ENCODE results near the gene DCC.

DNA sequence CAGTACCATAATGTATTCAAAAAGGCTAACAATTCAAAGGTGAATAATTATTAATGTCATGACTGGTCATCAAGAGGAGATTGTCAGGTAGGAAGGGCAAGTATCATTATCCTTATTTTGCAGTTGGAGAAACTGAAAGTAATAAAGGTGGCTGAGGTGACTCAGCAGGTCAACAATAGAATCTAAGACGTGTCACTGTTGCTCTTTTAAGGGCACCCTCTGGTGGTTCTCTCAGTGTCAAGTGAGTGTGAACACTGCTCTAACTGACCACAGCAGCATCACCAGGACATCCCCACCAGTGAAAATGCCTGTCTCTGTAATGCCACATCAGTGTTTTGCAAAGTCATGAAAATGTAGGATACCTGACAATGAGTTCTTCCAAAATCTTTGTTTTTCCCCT is 69.7 kb downstream of the DCC start:
- no peak for TF ChIP-seq POLR2AphosphoS5 (IDR thresholded peaks at IDR 0.05; ENCODE audit: low read depth, low read length)
- TF ChIP-seq POLR2A (IDR thresholded peaks at IDR 0.05; ENCODE audit: borderline replicate concordance, extremely low read depth, insufficient read depth, insufficient read length): no peak
- TF ChIP-seq, protein P1, sequence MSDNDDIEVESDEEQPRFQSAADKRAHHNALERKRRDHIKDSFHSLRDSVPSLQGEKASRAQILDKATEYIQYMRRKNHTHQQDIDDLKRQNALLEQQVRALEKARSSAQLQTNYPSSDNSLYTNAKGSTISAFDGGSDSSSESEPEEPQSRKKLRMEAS (IDR thresholded peaks at IDR 0.05): no peak
- TF ChIP-seq, protein P2, sequence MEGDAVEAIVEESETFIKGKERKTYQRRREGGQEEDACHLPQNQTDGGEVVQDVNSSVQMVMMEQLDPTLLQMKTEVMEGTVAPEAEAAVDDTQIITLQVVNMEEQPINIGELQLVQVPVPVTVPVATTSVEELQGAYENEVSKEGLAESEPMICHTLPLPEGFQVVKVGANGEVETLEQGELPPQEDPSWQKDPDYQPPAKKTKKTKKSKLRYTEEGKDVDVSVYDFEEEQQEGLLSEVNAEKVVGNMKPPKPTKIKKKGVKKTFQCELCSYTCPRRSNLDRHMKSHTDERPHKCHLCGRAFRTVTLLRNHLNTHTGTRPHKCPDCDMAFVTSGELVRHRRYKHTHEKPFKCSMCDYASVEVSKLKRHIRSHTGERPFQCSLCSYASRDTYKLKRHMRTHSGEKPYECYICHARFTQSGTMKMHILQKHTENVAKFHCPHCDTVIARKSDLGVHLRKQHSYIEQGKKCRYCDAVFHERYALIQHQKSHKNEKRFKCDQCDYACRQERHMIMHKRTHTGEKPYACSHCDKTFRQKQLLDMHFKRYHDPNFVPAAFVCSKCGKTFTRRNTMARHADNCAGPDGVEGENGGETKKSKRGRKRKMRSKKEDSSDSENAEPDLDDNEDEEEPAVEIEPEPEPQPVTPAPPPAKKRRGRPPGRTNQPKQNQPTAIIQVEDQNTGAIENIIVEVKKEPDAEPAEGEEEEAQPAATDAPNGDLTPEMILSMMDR (IDR thresholded peaks at IDR 0.05 in 2 of 3, conservative IDR thresholded peaks at IDR 0.05 in 1 of 3; ENCODE audit: borderline replicate concordance in 1 of 3, insufficient read depth in 1 of 3, low read depth in 2 of 3, low read length in 2 of 3): no peak
- no peak for TF ChIP-seq EZH2phosphoT487 (IDR thresholded peaks at IDR 0.05; ENCODE audit: borderline replicate concordance)
- TF ChIP-seq TCF7L2 (IDR thresholded peaks at IDR 0.05; ENCODE audit: borderline replicate concordance, extremely low read depth, insufficient read depth, insufficient read length): no peak
- no peak for TF ChIP-seq JUND (IDR thresholded peaks at IDR 0.05)
- no peak for TF ChIP-seq ZNF274 (IDR thresholded peaks at IDR 0.05; ENCODE audit: low read depth, low read length)

All from HCT116 (cell line).